Ascending aorta (tissue), 2 donors: Measurements from ENCODE around the gene NME7. TPM values are rescaled to one million over a fixed set of nuclear protein-coding genes. Genes with fewer than 3 reads are reported as not detected.
A peak's percentile ranks its signal among the peaks of the same experiment; 100 is the strongest.

ENCODE experiments used
- DNase-seq, 2 donors: peaks; one replicate each; pipeline ENCODE4 v3.0.0-alpha.2; 2019; ENCODE audit warnings: low spot score in 2 of 2
- H3K27ac ChIP-seq, 2 donors: fragments of 200-600 bp; sonication (generic); one replicate each; pipeline ENCODE4 v1.5.1; 2016 to 2017; ENCODE audit warnings: mild to moderate bottlenecking in 1 of 2
- H3K27me3 ChIP-seq: fragments of 200-600 bp; sonication (generic); one replicate; pipeline ENCODE4 v1.5.1; 2017
- H3K36me3 ChIP-seq, 2 donors: fragments of 200-600 bp; sonication (generic); one replicate each; pipeline ENCODE4 v1.5.1; 2016
- H3K4me1 ChIP-seq, 2 donors: fragments of 200-600 bp; sonication (generic); one replicate each; pipeline ENCODE4 v1.5.1; 2016 to 2017; ENCODE audit warnings: mild to moderate bottlenecking in 1 of 2
- H3K4me3 ChIP-seq, 2 donors: fragments of 200-600 bp; sonication (generic); one replicate each; pipeline ENCODE4 v1.5.1; 2016 to 2017; ENCODE audit warnings: mild to moderate bottlenecking in 1 of 2
- H3K9me3 ChIP-seq, 2 donors: fragments of 200-600 bp; sonication (generic); one replicate each; pipeline ENCODE4 v1.5.1; 2016
- intact Hi-C: fragments of 100-400 bp; cut with DNase I; formaldehyde crosslinking; loops from one replicate; pipeline ENCODE4 v1.15.1; 2023
- total RNA-seq: library from RNA; depleted of rRNA; stranded (reverse); fragments of >200 nt; gene quantifications from one replicate; pipeline ENCODE4 v1.1.0, GENCODE V29; 2016
- TF ChIP-seq, protein P1 (sequence below), 3 experiments: fragments of 200-600 bp in 2 of 3; fragments of 450-650 bp in 1 of 3; sonication (generic) in 2 of 3; IDR thresholded peaks; one replicate each; pipeline ENCODE4 v1.5.1; 2016 to 2019; ENCODE audit warnings: antibody characterized with exemption in 3 of 3, mild to moderate bottlenecking in 1 of 3, moderate library complexity in 1 of 3

The NME7 gene
- total RNA-seq, 1 donor from 2014 or later = 4.9 TPM

DNA sequence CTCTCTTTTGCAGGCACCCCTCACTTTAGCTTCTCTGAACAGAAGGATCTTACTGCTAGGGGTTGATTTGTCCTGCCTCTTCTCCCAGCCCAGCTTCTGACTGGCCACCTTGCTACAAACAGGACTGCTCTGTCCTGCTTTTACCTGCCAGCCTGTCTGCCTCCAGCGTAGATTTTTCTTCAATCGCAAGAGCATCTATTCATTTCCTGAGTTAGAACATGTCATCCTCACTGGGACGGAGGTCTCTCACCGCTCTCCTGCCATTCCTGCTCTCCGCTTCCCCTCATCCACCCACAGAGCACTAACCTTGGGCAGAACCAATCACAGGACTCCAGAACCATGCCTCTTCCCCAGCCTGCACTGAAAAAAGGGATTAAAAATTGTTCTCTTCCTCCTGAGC, 264.6 kb downstream of the NME7 start:
- no peaks in the 10 kb centered on the region for H3K36me3 ChIP-seq
- peaks cover 2 to 5% of the 10 kb centered on the region in 2 donors for H3K4me1 ChIP-seq
- no peak for DNase-seq
- H3K4me3 ChIP-seq = no peak overlapping the region
- intact Hi-C loops = loop anchor here (10.0 kb wide), 2 partner anchors 758 to 878 kb away; partner anchors contain the start of gene SFT2D2
- TF ChIP-seq, protein P1, sequence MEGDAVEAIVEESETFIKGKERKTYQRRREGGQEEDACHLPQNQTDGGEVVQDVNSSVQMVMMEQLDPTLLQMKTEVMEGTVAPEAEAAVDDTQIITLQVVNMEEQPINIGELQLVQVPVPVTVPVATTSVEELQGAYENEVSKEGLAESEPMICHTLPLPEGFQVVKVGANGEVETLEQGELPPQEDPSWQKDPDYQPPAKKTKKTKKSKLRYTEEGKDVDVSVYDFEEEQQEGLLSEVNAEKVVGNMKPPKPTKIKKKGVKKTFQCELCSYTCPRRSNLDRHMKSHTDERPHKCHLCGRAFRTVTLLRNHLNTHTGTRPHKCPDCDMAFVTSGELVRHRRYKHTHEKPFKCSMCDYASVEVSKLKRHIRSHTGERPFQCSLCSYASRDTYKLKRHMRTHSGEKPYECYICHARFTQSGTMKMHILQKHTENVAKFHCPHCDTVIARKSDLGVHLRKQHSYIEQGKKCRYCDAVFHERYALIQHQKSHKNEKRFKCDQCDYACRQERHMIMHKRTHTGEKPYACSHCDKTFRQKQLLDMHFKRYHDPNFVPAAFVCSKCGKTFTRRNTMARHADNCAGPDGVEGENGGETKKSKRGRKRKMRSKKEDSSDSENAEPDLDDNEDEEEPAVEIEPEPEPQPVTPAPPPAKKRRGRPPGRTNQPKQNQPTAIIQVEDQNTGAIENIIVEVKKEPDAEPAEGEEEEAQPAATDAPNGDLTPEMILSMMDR (IDR thresholded peaks at IDR 0.05) = no peak
- peak overlapping the region; percentile 21 to 35 for H3K27ac ChIP-seq
- H3K27me3 ChIP-seq = no peaks in the 10 kb centered on the region
- H3K9me3 ChIP-seq = no peaks in the 10 kb centered on the region

DNA sequence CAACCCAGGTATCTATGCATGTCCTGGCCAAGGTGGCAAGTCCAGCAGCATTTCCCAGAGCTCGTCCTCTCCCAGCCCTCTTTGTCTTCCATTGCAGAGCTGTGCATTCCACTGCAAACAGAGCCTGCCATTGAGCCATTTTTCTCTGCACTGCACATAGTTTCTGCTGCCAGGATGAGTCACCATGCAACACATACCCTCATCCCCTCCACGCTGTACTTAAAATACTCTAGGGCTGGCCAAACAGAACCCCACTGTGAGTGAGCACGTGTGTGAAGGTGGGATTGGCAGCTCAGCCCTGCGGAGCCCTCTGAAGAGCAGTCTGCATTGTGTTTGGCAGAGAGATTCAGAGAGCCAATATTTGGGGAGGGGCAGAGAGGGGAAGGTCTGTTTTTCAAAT, 265.0 kb downstream of the NME7 start:
- DNase-seq = peak in 1 of 2 donors; percentile 69
- intact Hi-C loops = loop anchor here (10.0 kb wide), 2 partner anchors 758 to 878 kb away; partner anchors contain the start of gene SFT2D2

DNA sequence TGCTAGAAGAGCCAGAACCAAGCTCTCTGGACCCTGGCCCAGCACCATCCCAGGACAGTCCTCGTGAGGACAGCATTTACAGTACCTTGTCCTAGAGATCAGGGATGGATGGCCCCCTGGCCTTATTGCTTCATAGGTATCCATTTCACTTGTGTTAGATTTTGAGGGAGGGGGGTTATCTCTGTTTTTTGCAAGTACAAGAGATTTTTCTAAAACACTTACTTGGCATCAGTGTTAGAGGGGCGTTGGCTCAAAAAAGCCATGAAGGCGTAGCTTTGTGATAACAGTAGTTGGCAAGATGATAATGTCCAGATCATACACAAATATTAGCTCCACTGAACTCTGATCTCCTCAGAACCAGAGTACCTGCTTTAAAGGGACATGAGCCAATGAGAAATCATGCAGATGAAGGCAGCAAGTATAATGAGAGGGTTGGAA, 266.9 kb downstream of the NME7 start:
- no peak for DNase-seq
- Histone ChIP-seq H3K4me1 (peaks cover 0 to 5% of the 10 kb centered on the region in 2 donors), H3K4me3 (no peak overlapping the region), H3K36me3 (no peaks in the 10 kb centered on the region), H3K9me3 (no peaks in the 10 kb centered on the region), H3K27me3 (no peaks in the 10 kb centered on the region), H3K27ac (no peak overlapping the region)
- TF ChIP-seq, protein P1 (IDR thresholded peaks at IDR 0.05) = no peak
- intact Hi-C loops = loop anchor here (10.0 kb wide), 2 partner anchors 756 to 876 kb away; partner anchors contain the start of gene SFT2D2

More for the DNA sequence above, 265.0 kb downstream of the NME7 start:
- no peak overlapping the region for H3K27ac ChIP-seq
- no peaks in the 10 kb centered on the region for H3K27me3 ChIP-seq
- no peaks in the 10 kb centered on the region for H3K9me3 ChIP-seq
- peaks cover 2 to 5% of the 10 kb centered on the region in 2 donors for H3K4me1 ChIP-seq
- H3K4me3 ChIP-seq = peak overlapping the region in 1 of 2 donors; percentile 6
- no peaks in the 10 kb centered on the region for H3K36me3 ChIP-seq
- TF ChIP-seq, protein P1 (IDR thresholded peaks at IDR 0.05) = no peak

DNA sequence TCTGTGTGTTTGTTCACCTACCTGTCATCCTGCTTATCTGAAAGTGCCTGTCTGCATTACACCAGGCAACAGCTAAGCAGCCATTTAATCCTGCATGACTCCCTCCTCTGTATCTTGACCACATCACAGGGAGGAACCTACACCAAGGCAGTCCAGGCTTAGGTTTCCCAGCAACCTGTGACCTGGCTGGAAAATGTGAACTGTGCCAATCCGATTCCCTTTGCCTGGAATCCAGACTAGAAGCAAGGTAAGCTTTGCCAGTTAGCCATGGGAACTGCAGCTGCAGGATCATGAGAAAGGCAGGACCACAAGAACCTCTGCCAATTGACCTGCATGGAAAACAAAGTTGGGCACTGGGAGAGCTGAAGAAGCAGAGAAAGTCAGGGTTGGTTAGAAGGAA, 267.4 kb downstream of the NME7 start:
- Histone ChIP-seq H3K4me1 (peaks cover 0 to 5% of the 10 kb centered on the region in 2 donors), H3K27me3 (no peaks in the 10 kb centered on the region), H3K4me3 (no peak overlapping the region), H3K36me3 (no peaks in the 10 kb centered on the region), H3K27ac (no peak overlapping the region), H3K9me3 (no peaks in the 10 kb centered on the region)
- TF ChIP-seq, protein P1 (IDR thresholded peaks at IDR 0.05) = no peak
- intact Hi-C loops = loop anchor here (10.0 kb wide), 2 partner anchors 755 to 875 kb away; partner anchors contain the start of gene SFT2D2
- DNase-seq = no peak

DNA sequence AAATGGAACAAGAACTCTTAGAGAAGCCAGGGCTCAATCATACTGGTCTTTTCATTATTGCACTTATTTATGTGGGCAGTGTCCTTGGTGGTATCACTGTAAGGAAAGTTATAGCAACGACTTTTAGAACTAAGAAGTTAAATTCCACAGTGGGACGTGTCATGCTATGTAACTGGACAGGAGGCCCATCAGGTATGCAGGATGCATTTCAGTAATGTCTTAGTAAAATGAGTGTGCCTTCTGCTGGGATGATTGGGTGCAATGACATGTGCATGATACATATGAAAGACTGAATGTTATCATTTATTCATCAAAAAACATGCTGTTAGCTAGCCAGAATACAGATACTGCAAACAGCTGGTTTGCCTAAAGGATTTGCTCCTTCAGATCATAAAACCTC, 268.0 kb downstream of the NME7 start:
- DNase-seq = no peak
- intact Hi-C loops = no loop called here
- Histone ChIP-seq H3K36me3 (no peaks in the 10 kb centered on the region), H3K4me3 (no peak overlapping the region), H3K4me1 (peaks cover 0 to 5% of the 10 kb centered on the region in 2 donors), H3K27ac (no peak overlapping the region), H3K27me3 (no peaks in the 10 kb centered on the region), H3K9me3 (no peaks in the 10 kb centered on the region)
- TF ChIP-seq, protein P1 (IDR thresholded peaks at IDR 0.05) = no peak
